ENCODE measurements around the gene GFOD2.

Gene GFOD2

GRCh38 chr16:67707210-67707609 lies 11.9 kb downstream of the GFOD2 start:
- no peak overlapping the region for H3K4me3 ChIP-seq (ENCODE audit: low read depth, low read length)
- no peak for TF ChIP-seq CTCF (IDR thresholded peaks at IDR 0.05; ENCODE audit: borderline replicate concordance, insufficient read depth, low read depth, low read length)

- TF ChIP-seq CTCF (IDR thresholded peaks at IDR 0.05; ENCODE audit: borderline replicate concordance, insufficient read depth, low read depth, low read length): no peak
- H3K4me3 ChIP-seq (ENCODE audit: low read depth, low read length): no peak overlapping the region
Observed at GRCh38 chr16:67704110-67704509, 15.0 kb downstream of the GFOD2 start.

GRCh38 chr16:67703626-67704025 lies 15.5 kb downstream of the GFOD2 start:
- H3K4me3 ChIP-seq (ENCODE audit: low read depth, low read length): no peak overlapping the region
- TF ChIP-seq CTCF (IDR thresholded peaks at IDR 0.05; ENCODE audit: borderline replicate concordance, insufficient read depth, low read depth, low read length): no peak

GRCh38 chr16:67702130-67702529 lies 17.0 kb downstream of the GFOD2 start:
- H3K4me3 ChIP-seq (ENCODE audit: low read depth, low read length): no peak overlapping the region
- TF ChIP-seq CTCF (IDR thresholded peaks at IDR 0.05; ENCODE audit: borderline replicate concordance, insufficient read depth, low read depth, low read length): no peak

GRCh38 chr16:67701420-67701819 lies 17.7 kb downstream of the GFOD2 start:
- H3K4me3 ChIP-seq (ENCODE audit: low read depth, low read length): no peak overlapping the region
- no peak for TF ChIP-seq CTCF (IDR thresholded peaks at IDR 0.05; ENCODE audit: borderline replicate concordance, insufficient read depth, low read depth, low read length)

- TF ChIP-seq CTCF (IDR thresholded peaks at IDR 0.05; ENCODE audit: borderline replicate concordance, insufficient read depth, low read depth, low read length): no peak
- H3K4me3 ChIP-seq (ENCODE audit: low read depth, low read length): no peak overlapping the region
Observed at GRCh38 chr16:67699265-67699664, 19.9 kb downstream of the GFOD2 start.

- H3K4me3 ChIP-seq (ENCODE audit: low read depth, low read length): no peak overlapping the region
- TF ChIP-seq CTCF (IDR thresholded peaks at IDR 0.05; ENCODE audit: borderline replicate concordance, insufficient read depth, low read depth, low read length): no peak
Observed at GRCh38 chr16:67697422-67698185, 21.5 kb downstream of the GFOD2 start.

Data from GM12875 (cell line).